Measurements from ENCODE around the gene RFNG.

Gene RFNG

DNA sequence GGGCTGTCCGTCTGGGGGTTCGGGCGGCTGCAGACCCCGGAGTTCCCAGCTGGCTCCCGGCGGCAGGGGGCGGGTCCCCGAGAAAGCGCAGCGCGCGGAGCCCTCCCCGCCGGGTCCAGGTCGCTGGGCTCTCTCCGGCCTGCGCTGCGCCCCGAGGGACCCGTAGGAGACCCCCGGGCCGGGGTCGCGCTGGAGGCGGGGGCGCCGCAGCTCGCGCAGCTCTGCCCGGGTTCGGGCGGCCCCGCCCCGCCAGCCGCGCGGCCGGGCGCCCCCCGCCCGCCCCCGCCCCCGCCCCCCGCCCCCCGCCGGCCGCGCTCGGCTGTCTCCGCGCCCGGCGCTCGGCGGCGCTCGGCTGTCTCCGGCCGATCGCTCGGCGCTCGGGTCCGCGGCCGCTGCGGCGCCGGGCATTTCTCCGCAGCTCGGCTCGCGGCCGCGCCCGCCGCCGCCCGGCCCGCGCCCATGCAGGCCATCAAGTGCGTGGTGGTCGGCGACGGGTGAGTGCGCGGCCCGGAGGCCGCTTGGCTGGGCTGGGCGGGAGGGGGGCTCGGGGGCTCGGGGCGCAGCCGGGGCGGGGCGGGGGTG, 20.2 kb downstream of the RFNG start, which contains the start of gene RAC3:
Gene RAC3, plus strand, starts transcription at position 376 of the 582 bp plus-strand sequence. Its CDS starts 84 bp downstream, at position 460.
- TF ChIP-seq ZFX (IDR thresholded peaks at IDR 0.05; ENCODE audit: borderline replicate concordance), result no peak
- TF ChIP-seq, protein P1, sequence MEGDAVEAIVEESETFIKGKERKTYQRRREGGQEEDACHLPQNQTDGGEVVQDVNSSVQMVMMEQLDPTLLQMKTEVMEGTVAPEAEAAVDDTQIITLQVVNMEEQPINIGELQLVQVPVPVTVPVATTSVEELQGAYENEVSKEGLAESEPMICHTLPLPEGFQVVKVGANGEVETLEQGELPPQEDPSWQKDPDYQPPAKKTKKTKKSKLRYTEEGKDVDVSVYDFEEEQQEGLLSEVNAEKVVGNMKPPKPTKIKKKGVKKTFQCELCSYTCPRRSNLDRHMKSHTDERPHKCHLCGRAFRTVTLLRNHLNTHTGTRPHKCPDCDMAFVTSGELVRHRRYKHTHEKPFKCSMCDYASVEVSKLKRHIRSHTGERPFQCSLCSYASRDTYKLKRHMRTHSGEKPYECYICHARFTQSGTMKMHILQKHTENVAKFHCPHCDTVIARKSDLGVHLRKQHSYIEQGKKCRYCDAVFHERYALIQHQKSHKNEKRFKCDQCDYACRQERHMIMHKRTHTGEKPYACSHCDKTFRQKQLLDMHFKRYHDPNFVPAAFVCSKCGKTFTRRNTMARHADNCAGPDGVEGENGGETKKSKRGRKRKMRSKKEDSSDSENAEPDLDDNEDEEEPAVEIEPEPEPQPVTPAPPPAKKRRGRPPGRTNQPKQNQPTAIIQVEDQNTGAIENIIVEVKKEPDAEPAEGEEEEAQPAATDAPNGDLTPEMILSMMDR (IDR thresholded peaks at IDR 0.05), result no peak
- H3K27ac ChIP-seq, result peak within 1 kb of the TSS; percentile 97

DNA sequence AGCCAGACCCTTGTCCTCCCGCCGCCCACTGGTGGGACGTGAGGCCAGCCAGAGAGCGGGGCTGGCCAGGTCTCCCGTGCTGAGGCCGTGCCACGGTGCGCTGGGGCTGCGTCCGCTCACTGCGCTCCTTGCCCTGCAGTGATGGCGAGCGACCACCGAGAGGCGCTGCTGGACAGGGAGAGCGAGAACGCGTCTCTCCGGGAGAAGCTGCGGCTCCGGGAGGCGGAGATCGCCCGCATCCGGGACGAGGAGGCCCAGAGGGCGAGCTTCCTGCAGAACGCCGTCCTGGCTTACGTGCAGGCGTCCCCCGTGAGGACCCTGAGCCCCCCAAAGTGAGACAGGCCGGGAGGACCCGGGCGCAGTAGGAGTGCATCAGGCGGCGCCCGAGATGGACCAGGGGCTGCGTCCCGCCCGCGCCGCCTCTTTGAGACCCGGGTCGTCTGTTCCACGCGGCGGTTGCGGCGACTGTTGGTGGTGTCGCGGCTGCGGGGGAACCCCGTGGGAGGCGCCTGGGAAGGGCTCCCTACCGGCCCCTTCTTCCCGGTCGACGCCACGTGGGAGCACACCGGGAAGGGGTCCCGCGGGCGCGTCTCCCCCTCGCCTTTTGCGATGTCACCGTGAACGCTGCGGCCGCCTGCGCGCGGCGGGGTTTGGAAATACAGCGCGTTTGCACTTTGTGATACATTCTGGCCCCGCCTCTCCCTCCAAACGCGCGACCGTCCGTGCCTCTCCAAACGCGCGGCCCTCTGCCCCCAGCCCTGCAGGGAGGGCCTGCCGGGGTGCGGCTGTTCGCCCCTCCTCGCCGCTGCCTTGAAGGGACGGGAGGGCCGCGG, 20.9 kb downstream of the RFNG start:
- H3K27ac ChIP-seq, result peak overlapping the region; percentile 97
- no peak for TF ChIP-seq ZFX (IDR thresholded peaks at IDR 0.05; ENCODE audit: borderline replicate concordance)
- TF ChIP-seq, protein P1 (IDR thresholded peaks at IDR 0.05), result peak; percentile 88

DNA sequence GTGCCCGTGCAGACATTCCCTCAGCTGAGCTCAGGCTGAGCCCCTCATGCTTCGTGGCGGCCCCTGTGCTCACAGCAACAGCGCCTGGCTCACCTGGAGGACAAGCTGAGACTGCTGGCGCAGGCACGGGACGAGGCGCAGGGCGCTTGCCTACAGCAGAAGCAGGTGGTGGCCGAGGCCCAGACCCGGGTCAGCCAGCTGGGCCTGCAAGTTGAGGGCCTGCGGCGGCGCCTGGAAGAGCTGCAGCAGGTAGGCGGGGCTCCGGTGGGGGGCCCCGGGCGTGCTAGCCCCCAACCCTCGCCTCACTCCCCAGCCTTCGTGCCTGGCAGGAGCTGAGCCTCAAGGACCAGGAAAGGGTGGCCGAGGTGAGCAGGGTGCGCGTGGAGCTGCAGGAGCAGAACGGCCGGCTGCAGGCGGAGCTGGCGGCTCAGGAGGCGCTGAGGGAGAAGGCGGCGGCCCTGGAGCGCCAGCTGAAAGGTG, 21.6 kb downstream of the RFNG start:
- TF ChIP-seq ZFX (IDR thresholded peaks at IDR 0.05; ENCODE audit: borderline replicate concordance), result no peak
- TF ChIP-seq, protein P1 (IDR thresholded peaks at IDR 0.05), result no peak
- H3K27ac ChIP-seq, result peak overlapping the region; percentile 97

DNA sequence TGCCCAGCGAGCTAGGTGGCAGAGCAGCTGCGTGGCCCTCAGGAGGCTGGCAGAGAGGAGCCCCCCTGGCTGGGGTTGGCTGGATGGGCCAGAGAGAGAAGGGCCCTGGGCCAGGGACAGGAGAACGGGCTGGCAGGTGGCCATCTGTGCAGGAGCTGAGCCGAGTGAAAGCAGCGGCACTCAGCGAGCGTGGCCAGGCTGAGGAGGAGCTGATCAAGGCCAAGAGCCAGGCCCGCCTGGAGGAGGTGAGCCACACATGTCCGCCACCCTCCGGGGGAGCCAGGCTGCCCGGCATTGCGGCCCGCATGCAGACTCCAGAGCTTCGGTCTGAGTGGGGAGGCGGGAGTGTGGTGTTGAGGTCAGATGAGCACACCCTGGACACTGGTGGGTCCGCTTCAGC, 22.2 kb downstream of the RFNG start:
- peak overlapping the region; percentile 97 for H3K27ac ChIP-seq
- TF ChIP-seq, protein P1 (IDR thresholded peaks at IDR 0.05), result no peak
- no peak for TF ChIP-seq ZFX (IDR thresholded peaks at IDR 0.05; ENCODE audit: borderline replicate concordance)

DNA sequence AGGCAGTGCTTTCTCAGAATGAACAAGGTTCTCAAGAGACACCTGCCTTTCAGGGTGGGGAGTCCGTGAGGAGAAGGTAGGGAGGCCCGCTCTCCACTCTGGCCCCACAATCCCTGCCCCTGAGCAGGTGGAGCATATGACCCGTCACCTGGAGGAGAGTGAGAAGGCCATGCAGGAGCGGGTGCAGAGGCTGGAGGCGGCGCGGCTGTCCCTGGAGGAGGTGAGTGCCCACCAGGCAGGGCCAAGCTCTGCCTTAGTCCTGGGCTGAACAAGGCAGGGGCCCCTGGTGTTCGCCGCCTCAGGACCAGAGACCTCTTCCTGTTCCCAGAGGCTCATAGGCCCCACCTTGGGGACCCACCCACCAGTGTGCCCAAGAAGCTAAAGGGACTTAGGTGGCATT, 22.6 kb downstream of the RFNG start:
- TF ChIP-seq ZFX (IDR thresholded peaks at IDR 0.05; ENCODE audit: borderline replicate concordance), result no peak
- TF ChIP-seq, protein P1 (IDR thresholded peaks at IDR 0.05), result no peak
- H3K27ac ChIP-seq, result peak overlapping the region; percentile 97

DNA sequence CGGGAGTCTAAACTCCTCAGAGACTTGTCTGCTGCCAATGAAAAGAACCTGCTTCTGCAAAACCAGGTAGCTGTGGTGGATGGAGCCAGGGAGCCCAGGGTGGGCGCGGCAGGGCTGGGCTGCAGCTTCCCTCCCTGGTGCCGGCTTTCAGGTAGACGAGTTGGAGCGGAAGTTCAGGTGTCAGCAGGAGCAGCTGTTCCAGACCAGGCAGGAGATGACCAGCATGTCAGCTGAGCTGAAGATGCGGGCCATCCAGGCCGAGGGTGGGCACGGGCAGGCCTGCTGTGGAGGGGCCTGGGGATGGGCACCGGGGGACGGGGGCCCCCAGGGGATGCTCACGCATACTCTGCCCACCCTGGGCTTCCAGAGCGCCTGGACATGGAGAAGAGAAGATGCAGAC, 23.4 kb downstream of the RFNG start:
- TF ChIP-seq, protein P1 (IDR thresholded peaks at IDR 0.05), result no peak
- no peak for TF ChIP-seq ZFX (IDR thresholded peaks at IDR 0.05; ENCODE audit: borderline replicate concordance)
- H3K27ac ChIP-seq, result no peak overlapping the region; the same call in 1 of the 2 replicates
